ENCODE results near the gene DEAF1.
A peak's percentile ranks its signal among the peaks of the same experiment; 100 is the strongest.

Gene DEAF1

GRCh38 chr11:695538-696248 lies 671 bp upstream of the DEAF1 start, which contains the start of gene TMEM80:
TMEM80 (plus strand) TSS chr11:695816; CDS start chr11:695828, 12 bp downstream.
- no peaks in the 10 kb centered on the region for H3K27me3 ChIP-seq (ENCODE audit: insufficient read depth, poor library complexity, severe bottlenecking)
- H3K4me3 ChIP-seq (replicated peaks; ENCODE audit: insufficient read depth, low read length): peak within 1 kb of the TSS; percentile 60
- DNase-seq (ENCODE audit: low read depth in 1 of 2, low spot score in 1 of 2): peak; percentile 94 to 99
- H3K27ac ChIP-seq (replicated peaks): peak within 1 kb of the TSS; percentile 100
- TF ChIP-seq GABPA (IDR thresholded peaks at IDR 0.05; ENCODE audit: low read depth) (no peak), POLR2AphosphoS5 (IDR thresholded peaks at IDR 0.05; ENCODE audit: low read depth) (peak; percentile 63), SPI1 (IDR thresholded peaks at IDR 0.05; ENCODE audit: borderline replicate concordance, low read depth) (no peak)
- TF ChIP-seq, protein P1, sequence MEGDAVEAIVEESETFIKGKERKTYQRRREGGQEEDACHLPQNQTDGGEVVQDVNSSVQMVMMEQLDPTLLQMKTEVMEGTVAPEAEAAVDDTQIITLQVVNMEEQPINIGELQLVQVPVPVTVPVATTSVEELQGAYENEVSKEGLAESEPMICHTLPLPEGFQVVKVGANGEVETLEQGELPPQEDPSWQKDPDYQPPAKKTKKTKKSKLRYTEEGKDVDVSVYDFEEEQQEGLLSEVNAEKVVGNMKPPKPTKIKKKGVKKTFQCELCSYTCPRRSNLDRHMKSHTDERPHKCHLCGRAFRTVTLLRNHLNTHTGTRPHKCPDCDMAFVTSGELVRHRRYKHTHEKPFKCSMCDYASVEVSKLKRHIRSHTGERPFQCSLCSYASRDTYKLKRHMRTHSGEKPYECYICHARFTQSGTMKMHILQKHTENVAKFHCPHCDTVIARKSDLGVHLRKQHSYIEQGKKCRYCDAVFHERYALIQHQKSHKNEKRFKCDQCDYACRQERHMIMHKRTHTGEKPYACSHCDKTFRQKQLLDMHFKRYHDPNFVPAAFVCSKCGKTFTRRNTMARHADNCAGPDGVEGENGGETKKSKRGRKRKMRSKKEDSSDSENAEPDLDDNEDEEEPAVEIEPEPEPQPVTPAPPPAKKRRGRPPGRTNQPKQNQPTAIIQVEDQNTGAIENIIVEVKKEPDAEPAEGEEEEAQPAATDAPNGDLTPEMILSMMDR (IDR thresholded peaks at IDR 0.05; ENCODE audit: insufficient read depth, low read length): no peak
- TF ChIP-seq, protein P2, sequence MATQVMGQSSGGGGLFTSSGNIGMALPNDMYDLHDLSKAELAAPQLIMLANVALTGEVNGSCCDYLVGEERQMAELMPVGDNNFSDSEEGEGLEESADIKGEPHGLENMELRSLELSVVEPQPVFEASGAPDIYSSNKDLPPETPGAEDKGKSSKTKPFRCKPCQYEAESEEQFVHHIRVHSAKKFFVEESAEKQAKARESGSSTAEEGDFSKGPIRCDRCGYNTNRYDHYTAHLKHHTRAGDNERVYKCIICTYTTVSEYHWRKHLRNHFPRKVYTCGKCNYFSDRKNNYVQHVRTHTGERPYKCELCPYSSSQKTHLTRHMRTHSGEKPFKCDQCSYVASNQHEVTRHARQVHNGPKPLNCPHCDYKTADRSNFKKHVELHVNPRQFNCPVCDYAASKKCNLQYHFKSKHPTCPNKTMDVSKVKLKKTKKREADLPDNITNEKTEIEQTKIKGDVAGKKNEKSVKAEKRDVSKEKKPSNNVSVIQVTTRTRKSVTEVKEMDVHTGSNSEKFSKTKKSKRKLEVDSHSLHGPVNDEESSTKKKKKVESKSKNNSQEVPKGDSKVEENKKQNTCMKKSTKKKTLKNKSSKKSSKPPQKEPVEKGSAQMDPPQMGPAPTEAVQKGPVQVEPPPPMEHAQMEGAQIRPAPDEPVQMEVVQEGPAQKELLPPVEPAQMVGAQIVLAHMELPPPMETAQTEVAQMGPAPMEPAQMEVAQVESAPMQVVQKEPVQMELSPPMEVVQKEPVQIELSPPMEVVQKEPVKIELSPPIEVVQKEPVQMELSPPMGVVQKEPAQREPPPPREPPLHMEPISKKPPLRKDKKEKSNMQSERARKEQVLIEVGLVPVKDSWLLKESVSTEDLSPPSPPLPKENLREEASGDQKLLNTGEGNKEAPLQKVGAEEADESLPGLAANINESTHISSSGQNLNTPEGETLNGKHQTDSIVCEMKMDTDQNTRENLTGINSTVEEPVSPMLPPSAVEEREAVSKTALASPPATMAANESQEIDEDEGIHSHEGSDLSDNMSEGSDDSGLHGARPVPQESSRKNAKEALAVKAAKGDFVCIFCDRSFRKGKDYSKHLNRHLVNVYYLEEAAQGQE (IDR thresholded peaks at IDR 0.05; ENCODE audit: insufficient replicate concordance, low read depth): peak; percentile 14

GRCh38 chr11:695288-695537 lies 191 bp upstream of the DEAF1 start:
- Histone ChIP-seq H3K27ac (replicated peaks) (peak overlapping the region; percentile 100), H3K27me3 (ENCODE audit: insufficient read depth, poor library complexity, severe bottlenecking) (no peaks in the 10 kb centered on the region), H3K4me3 (replicated peaks; ENCODE audit: insufficient read depth, low read length) (peak overlapping the region; percentile 49)
- TF ChIP-seq, protein P1 (IDR thresholded peaks at IDR 0.05; ENCODE audit: insufficient read depth, low read length): no peak
- TF ChIP-seq POLR2AphosphoS5 (IDR thresholded peaks at IDR 0.05; ENCODE audit: low read depth): no peak
- no peak for TF ChIP-seq GABPA (IDR thresholded peaks at IDR 0.05; ENCODE audit: low read depth)
- TF ChIP-seq, protein P2 (IDR thresholded peaks at IDR 0.05; ENCODE audit: insufficient replicate concordance, low read depth): no peak
- no peak for TF ChIP-seq SPI1 (IDR thresholded peaks at IDR 0.05; ENCODE audit: borderline replicate concordance, low read depth)
- no peak for DNase-seq (ENCODE audit: low read depth in 1 of 2, low spot score in 1 of 2)

DNA sequence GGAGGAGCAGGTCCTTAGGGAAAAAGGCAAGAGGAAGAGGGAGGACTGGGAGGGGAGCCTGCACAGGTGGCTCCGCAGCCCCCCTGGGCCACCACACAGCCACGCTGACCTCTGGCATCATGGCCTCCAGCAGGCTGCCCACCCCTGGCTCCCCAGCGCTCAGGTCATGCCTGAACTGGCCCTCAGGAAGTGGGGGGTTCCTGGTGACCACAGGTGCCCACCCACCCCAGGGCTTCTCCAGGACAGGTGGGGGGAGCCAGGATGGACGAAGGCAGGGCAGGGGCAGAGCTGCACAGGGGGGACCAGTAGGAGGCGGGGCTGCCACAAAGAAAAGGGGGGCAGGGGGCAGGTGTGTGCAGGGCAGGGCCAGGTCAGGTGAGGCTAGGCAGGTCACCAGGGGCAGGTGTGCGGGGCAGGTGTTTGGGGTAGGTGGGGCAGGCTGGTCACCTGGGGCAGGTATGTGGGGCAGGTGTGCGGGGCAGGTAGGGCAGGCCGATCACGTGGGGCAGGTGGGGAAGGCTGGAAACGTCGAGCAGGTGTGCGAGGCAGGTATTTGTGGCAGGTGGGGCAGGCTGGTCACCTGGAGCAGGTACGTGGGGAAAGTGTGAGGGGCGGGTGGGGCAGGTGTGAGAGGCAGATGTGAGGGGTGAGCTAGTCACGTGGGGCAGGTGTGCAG lies 997 bp downstream of the DEAF1 start:
- peak; percentile 15; the same call in 1 of the 2 replicates for TF ChIP-seq POLR2AphosphoS5 (IDR thresholded peaks at IDR 0.05; ENCODE audit: low read depth)
- TF ChIP-seq, protein P1 (IDR thresholded peaks at IDR 0.05; ENCODE audit: insufficient read depth, low read length): no peak
- DNase-seq (ENCODE audit: low read depth in 1 of 2, low spot score in 1 of 2): no peak
- Histone ChIP-seq H3K27me3 (ENCODE audit: insufficient read depth, poor library complexity, severe bottlenecking) (no peaks in the 10 kb centered on the region), H3K4me3 (replicated peaks; ENCODE audit: insufficient read depth, low read length) (peak overlapping the region; percentile 60), H3K27ac (replicated peaks) (no peak overlapping the region)
